ENCODE results near the gene TMEM41B. TPM values are rescaled to one million over a fixed set of nuclear protein-coding genes. Genes with fewer than 3 reads are reported as not detected.
"Not testable (repeated sequence)": the region's sequence is repeated elsewhere in the genome, so short reads cannot be mapped to it uniquely, and the experiment has no call there.

The TMEM41B gene
- total and polyA plus RNA-seq, 11 donors: 14.8 to 27.8 (median 21.7) TPM

GRCh38 chr11:9251311-9251710 is 63.1 kb downstream of the TMEM41B start:
- Histone ChIP-seq H3K27me3 (no peaks in the 10 kb centered on the region), H3K4me3 (no peak overlapping the region), H3K9me3 (no peaks in the 10 kb centered on the region), H3K27ac (peak overlapping the region in 5 of 12 donors; percentile 20 to 82 (median 47)), H3K36me3 (peaks cover 0 to 22% (median 9%) of the 10 kb centered on the region in 9 donors), H3K4me1 (peaks cover 6 to 69% (median 40%) of the 10 kb centered on the region in 12 donors)
- no peak for DNase-seq
- TF ChIP-seq POLR2A (IDR thresholded peaks at IDR 0.05) (no peak), CTCF (IDR thresholded peaks at IDR 0.05) (no peak)
- intact Hi-C loops (cut with DNase I): loop anchor here in 1 of 10 donors (5.0 kb wide), 1 partner anchor 34 kb away; no protein-coding TSS in a partner anchor
- no peak for ATAC-seq
- WGBS, 4 donors: 75 to 80% (median 77%) methylated on average over 3 of the region's 3 CpGs

GRCh38 chr11:9250139-9250582 is 64.2 kb downstream of the TMEM41B start:
- DNase-seq (no peak), ATAC-seq (no peak)
- H3K4me1 ChIP-seq: peaks cover 6 to 76% (median 42%) of the 10 kb centered on the region in 12 donors
- H3K36me3 ChIP-seq: peaks cover 0 to 14% (median 4%) of the 10 kb centered on the region in 9 donors
- intact Hi-C loops (cut with DNase I): loop anchor here in 1 of 10 donors (5.0 kb wide), 1 partner anchor 33 kb away; no protein-coding TSS in a partner anchor
- H3K4me3 ChIP-seq: no peak overlapping the region
- H3K27me3 ChIP-seq: no peaks in the 10 kb centered on the region
- H3K27ac ChIP-seq: peak overlapping the region in 4 of 12 donors; percentile 0 to 79 (median 32)
- TF ChIP-seq CTCF (IDR thresholded peaks at IDR 0.05) (no peak), POLR2A (IDR thresholded peaks at IDR 0.05) (no peak)
- H3K9me3 ChIP-seq: no peaks in the 10 kb centered on the region
- 16 to 26% (median 22%) methylated on average over 2 of the region's 2 CpGs for WGBS, 4 donors

GRCh38 chr11:9249252-9249651 is 65.1 kb downstream of the TMEM41B start:
- H3K27ac ChIP-seq: no peak overlapping the region
- no peak for ATAC-seq
- peaks cover 6 to 73% (median 42%) of the 10 kb centered on the region in 12 donors for H3K4me1 ChIP-seq

GRCh38 chr11:9247863-9248262 is 66.5 kb downstream of the TMEM41B start:
- Histone ChIP-seq H3K27me3 (no peaks in the 10 kb centered on the region), H3K9me3 (no peaks in the 10 kb centered on the region), H3K4me3 (no peak overlapping the region), H3K27ac (no peak overlapping the region), H3K4me1 (peaks cover 6 to 59% (median 35%) of the 10 kb centered on the region in 12 donors), H3K36me3 (peaks cover 0 to 3% (median 0%) of the 10 kb centered on the region in 9 donors)
- intact Hi-C loops (cut with DNase I): no loop called here
- DNase-seq: no peak
- ATAC-seq: no peak
- TF ChIP-seq CTCF (IDR thresholded peaks at IDR 0.05): no peak
- TF ChIP-seq POLR2A (IDR thresholded peaks at IDR 0.05): no peak
- 92 to 100% (median 96%) methylated on average over 3 of the region's 3 CpGs for WGBS, 4 donors

More at GRCh38 chr11:9249252-9249651, 65.1 kb downstream of the TMEM41B start:
- Histone ChIP-seq H3K4me3 (no peak overlapping the region), H3K9me3 (no peaks in the 10 kb centered on the region), H3K27me3 (no peaks in the 10 kb centered on the region), H3K36me3 (peaks cover 0 to 6% (median 0%) of the 10 kb centered on the region in 9 donors)
- intact Hi-C loops (cut with DNase I): no loop called here
- TF ChIP-seq POLR2A (IDR thresholded peaks at IDR 0.05): no peak
- no peak for TF ChIP-seq CTCF (IDR thresholded peaks at IDR 0.05)
- DNase-seq: no peak
- 88 to 97% (median 96%) methylated on average over 7 of the region's 7 CpGs for WGBS, 4 donors

- ATAC-seq; H3K4me3 ChIP-seq; H3K36me3 ChIP-seq; H3K27me3 ChIP-seq; DNase-seq; H3K27ac ChIP-seq; intact Hi-C loops (cut with DNase I); H3K9me3 ChIP-seq: not testable (repeated sequence)
- WGBS, 4 donors: 92 to 96% (median 94%) methylated on average over 10 of the region's 10 CpGs
- peaks cover 0 to 34% (median 23%) of the 10 kb centered on the region in 12 donors for H3K4me1 ChIP-seq
Observed at GRCh38 chr11:9236242-9236641, 78.2 kb downstream of the TMEM41B start.

All from heart left ventricle (tissue), 16 donors.